B cell (primary cell): ENCODE data around the gene CSDE1. TPM values are rescaled to one million over a fixed set of nuclear protein-coding genes. Genes with fewer than 3 reads are reported as not detected.

ENCODE experiments used
- ATAC-seq: fragments of 200-7000 bp; cut with Tn5 transposase; one replicate; pipeline ENCODE4 v1.10.0; 2021; ENCODE audit warnings: low read depth, mild to moderate bottlenecking, moderate number of reproducible peaks, moderate library complexity
- CTCF ChIA-PET: fragments of 350-600 bp; sonication (Branson Sonifier 250); formaldehyde crosslinking; loops from one replicate; lab custom pipeline; 2021; ENCODE audit warnings: antibody characterized with exemption, inconsistent platforms; lab: Charles Lee
- POLR2A ChIA-PET: fragments of 350-600 bp; sonication (Branson Sonifier 250); formaldehyde crosslinking; loops from one replicate; lab custom pipeline; 2021; ENCODE audit warnings: antibody characterized with exemption; lab: Charles Lee
- DNase-seq: peaks from one replicate; pipeline ENCODE4 v3.0.0; 2013
- H2AFZ ChIP-seq: 2 replicates; pipeline ENCODE4 v1.6.1; 2012; ENCODE audit warnings: mild to moderate bottlenecking, low read depth, low read length; ENCODE audit not compliant: insufficient read depth, poor library complexity, severe bottlenecking
- H3K27ac ChIP-seq, 2 donors: 1 replicate in 1 of 2; 2 replicates in 1 of 2; pipeline ENCODE4 v1.5.1; 2012 to 2013; ENCODE audit warnings: low read length in 2 of 2, mild to moderate bottlenecking in 2 of 2, moderate library complexity in 1 of 2
- H3K27me3 ChIP-seq, 4 experiments: fragments of 200-600 bp in 1 of 4; sonication (generic) in 1 of 4; replicated peaks in 1 of 4; 1 replicate in 2 of 4; 2 replicates in 2 of 4; pipeline versions ENCODE4 v1.6.1 to v1.7.0; 2013 to 2016; ENCODE audit warnings: low read length in 3 of 4, mild to moderate bottlenecking in 2 of 4, mixed read lengths in 1 of 4, moderate library complexity in 1 of 4; ENCODE audit not compliant: insufficient read depth in 4 of 4, control insufficient read depth in 3 of 4; ENCODE audit errors: control extremely low read depth in 1 of 4
- H3K36me3 ChIP-seq, 2 experiments: replicated peaks in 1 of 2; 1 replicate in 1 of 2; 2 replicates in 1 of 2; pipeline versions ENCODE4 v1.6.1 to v1.7.1; 2013; ENCODE audit warnings: low read length in 1 of 2; ENCODE audit not compliant: insufficient read depth in 2 of 2, control insufficient read depth in 1 of 2; ENCODE audit errors: control extremely low read depth in 1 of 2, extremely low read depth in 1 of 2
- H3K4me1 ChIP-seq, 2 donors: fragments of 200-600 bp in 1 of 2; sonication (generic) in 1 of 2; 1 replicate in 1 of 2; 2 replicates in 1 of 2; pipeline versions ENCODE4 v1.5.1 to v1.6.1; 2013 to 2017; ENCODE audit warnings: low read length in 2 of 2; ENCODE audit not compliant: control insufficient read depth in 2 of 2, insufficient read depth in 2 of 2
- H3K4me2 ChIP-seq: replicated peaks from 2 replicates; pipeline ENCODE3; 2012; ENCODE audit warnings: mild to moderate bottlenecking, low read depth, low read length; ENCODE audit not compliant: poor library complexity, severe bottlenecking
- H3K4me3 ChIP-seq, 5 experiments: fragments of 200-600 bp in 1 of 5; sonication (generic) in 1 of 5; 1 replicate in 3 of 5; 2 replicates in 2 of 5; pipeline versions ENCODE4 v1.5.1 to v1.7.0; 2011 to 2016; ENCODE audit warnings: low read length in 4 of 5, mild to moderate bottlenecking in 4 of 5, low read depth in 2 of 5, control low read depth in 1 of 5, moderate library complexity in 1 of 5; ENCODE audit not compliant: insufficient read depth in 1 of 5; ENCODE audit errors: control extremely low read depth in 1 of 5, extremely low read depth in 1 of 5
- H3K79me2 ChIP-seq: fragments of 200-600 bp; sonication (generic); one replicate; pipeline ENCODE4 v1.6.0; 2016; ENCODE audit warnings: low read length; ENCODE audit not compliant: control insufficient read depth, insufficient read depth
- H3K9ac ChIP-seq: fragments of 200-600 bp; sonication (generic); 2 replicates; pipeline ENCODE4 v1.6.1; 2017; ENCODE audit warnings: mild to moderate bottlenecking, low read length, moderate library complexity
- H3K9me3 ChIP-seq, 3 donors: one replicate each; pipeline versions ENCODE4 v1.6.1 to v1.7.1; 2013; ENCODE audit warnings: low read length in 2 of 3; ENCODE audit not compliant: control insufficient read depth in 2 of 3, insufficient read depth in 1 of 3; ENCODE audit errors: control extremely low read depth in 1 of 3
- H4K20me1 ChIP-seq: 2 replicates; pipeline ENCODE4 v1.6.0; 2012; ENCODE audit warnings: mild to moderate bottlenecking, low read length; ENCODE audit not compliant: insufficient read depth, control insufficient read depth, poor library complexity, severe bottlenecking
- H3K27ac Mint-ChIP-seq: one replicate; pipeline ENCODE4 v1.8.0; 2021; ENCODE audit warnings: mixed read lengths
- H3K27me3 Mint-ChIP-seq: one replicate; pipeline ENCODE4 v1.8.0; 2021; ENCODE audit warnings: mixed read lengths
- H3K4me1 Mint-ChIP-seq: one replicate; pipeline ENCODE4 v1.8.0; 2021; ENCODE audit warnings: mixed read lengths
- H3K4me3 Mint-ChIP-seq: one replicate; pipeline ENCODE4 v1.8.0; 2021; ENCODE audit warnings: mixed read lengths
- H3K9me3 Mint-ChIP-seq: one replicate; pipeline ENCODE4 v1.8.0; 2022; ENCODE audit warnings: mixed read lengths; ENCODE audit not compliant: insufficient read depth
- EZH2 ChIP-seq: IDR thresholded peaks from 2 replicates; pipeline ENCODE4 v1.6.1; 2012; ENCODE audit warnings: borderline replicate concordance, low read depth, mild to moderate bottlenecking, moderate library complexity, low read length; ENCODE audit not compliant: insufficient read depth, poor library complexity, severe bottlenecking
- WGBS: methylation state at CpG from one replicate; pipeline ENCODE4 v1.1.5; 2013; ENCODE audit warnings: missing lambda C conversion rate; ENCODE audit not compliant: insufficient coverage; 5-methylcytosine and 5-hydroxymethylcytosine counted together
- intact Hi-C: fragments of 100-400 bp; cut with micrococcal nuclease; formaldehyde crosslinking; loops from one replicate; pipeline ENCODE4 v1.10.0; 2022
- polyA plus RNA-seq: library from polyadenylated mRNA; depleted of rRNA; stranded (reverse); fragments of >200 nt; gene quantifications from 2 replicates; pipeline ENCODE4 v1.2.3, GENCODE V29; 2012
- total RNA-seq, 2 donors: library from RNA; stranded (reverse); fragments of 120-200 nt in 1 of 2; gene quantifications; 1 replicate in 1 of 2; 2 replicates in 1 of 2; pipeline versions ENCODE4 v1.2.3 to v1.2.4, GENCODE V29; 2013 to 2022
- TF ChIP-seq, protein P1 (sequence below): fragments of 200-600 bp; IDR thresholded peaks from one replicate; pipeline ENCODE4 v1.8.0; 2022; ENCODE audit warnings: antibody characterized with exemption, mild to moderate bottlenecking

Gene CSDE1
- total and polyA plus RNA-seq, 2 donors (not counting 1 experiment from before 2014, with no cell fraction given): 114 to 454 TPM

DNA sequence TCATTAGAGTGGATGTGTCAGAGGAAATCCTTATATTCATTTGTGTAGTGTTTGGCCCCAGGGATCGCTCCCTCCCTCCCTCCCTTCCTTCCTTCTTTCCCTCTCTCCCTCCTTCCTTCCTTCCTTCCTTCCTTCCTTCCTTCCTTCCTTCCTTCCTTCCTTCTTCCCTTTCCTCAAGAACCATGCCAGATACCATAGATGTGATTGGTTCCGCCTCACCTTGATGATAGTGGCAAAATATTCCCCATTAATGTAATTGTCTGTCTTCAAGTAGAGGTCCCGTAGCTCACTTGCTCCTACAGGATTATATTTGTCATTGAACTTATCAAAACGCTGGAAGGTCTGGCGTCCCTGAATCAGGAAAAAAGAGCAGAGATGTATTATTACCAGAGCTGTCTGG, 80.1 kb downstream of the CSDE1 start:
- ATAC-seq (no peak), DNase-seq (no peak)
- Mint-ChIP-seq H3K27me3 (peaks cover 56% of the 10 kb centered on the region), H3K4me1 (no peaks in the 10 kb centered on the region), H3K4me3 (no peak overlapping the region), H3K9me3 (no peaks in the 10 kb centered on the region), H3K27ac (no peak overlapping the region)
- 89% methylated on average over 3 of the region's 5 CpGs for WGBS
- H3K4me3 ChIP-seq: no peak overlapping the region
- no peaks in the 10 kb centered on the region for H3K9me3 ChIP-seq
- H3K36me3 ChIP-seq: no peaks in the 10 kb centered on the region
- H2AFZ ChIP-seq: no peak overlapping the region
- TF ChIP-seq, protein P1, sequence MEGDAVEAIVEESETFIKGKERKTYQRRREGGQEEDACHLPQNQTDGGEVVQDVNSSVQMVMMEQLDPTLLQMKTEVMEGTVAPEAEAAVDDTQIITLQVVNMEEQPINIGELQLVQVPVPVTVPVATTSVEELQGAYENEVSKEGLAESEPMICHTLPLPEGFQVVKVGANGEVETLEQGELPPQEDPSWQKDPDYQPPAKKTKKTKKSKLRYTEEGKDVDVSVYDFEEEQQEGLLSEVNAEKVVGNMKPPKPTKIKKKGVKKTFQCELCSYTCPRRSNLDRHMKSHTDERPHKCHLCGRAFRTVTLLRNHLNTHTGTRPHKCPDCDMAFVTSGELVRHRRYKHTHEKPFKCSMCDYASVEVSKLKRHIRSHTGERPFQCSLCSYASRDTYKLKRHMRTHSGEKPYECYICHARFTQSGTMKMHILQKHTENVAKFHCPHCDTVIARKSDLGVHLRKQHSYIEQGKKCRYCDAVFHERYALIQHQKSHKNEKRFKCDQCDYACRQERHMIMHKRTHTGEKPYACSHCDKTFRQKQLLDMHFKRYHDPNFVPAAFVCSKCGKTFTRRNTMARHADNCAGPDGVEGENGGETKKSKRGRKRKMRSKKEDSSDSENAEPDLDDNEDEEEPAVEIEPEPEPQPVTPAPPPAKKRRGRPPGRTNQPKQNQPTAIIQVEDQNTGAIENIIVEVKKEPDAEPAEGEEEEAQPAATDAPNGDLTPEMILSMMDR: no peak
- no peak for TF ChIP-seq EZH2
- no peak overlapping the region for H3K4me2 ChIP-seq
- intact Hi-C loops: no loop called here
- no peaks in the 10 kb centered on the region for H4K20me1 ChIP-seq
- H3K27ac ChIP-seq: no peak overlapping the region
- ChIA-PET CTCF (no interaction called here), POLR2A (no interaction called here)
- H3K79me2 ChIP-seq: no peaks in the 10 kb centered on the region
- no peaks in the 10 kb centered on the region for H3K4me1 ChIP-seq
- peaks cover 0 to 10% (median 0%) of the 10 kb centered on the region in 4 experiments for H3K27me3 ChIP-seq
- H3K9ac ChIP-seq: no peak overlapping the region

DNA sequence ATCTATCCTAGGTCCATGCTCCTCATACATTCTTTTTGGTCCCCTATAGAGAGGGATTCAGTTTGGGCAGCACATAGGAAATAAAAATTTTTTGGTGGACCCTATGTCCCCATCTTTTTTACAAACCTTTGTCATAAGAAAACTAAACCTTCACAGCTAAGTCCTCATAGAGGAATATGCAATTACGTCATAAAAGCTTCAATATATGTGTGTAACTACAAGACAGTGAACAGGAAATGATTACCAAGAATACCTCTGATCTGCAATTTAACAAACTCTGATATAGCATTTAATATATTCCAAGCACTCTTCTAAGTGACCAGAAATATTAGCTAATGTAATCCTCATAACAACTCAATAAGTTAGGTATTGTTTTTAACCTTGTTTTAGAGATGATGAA, 81.7 kb downstream of the CSDE1 start:
- Mint-ChIP-seq H3K27me3 (peaks cover 60% of the 10 kb centered on the region), H3K4me3 (no peak overlapping the region), H3K4me1 (no peaks in the 10 kb centered on the region), H3K27ac (no peak overlapping the region), H3K9me3 (no peaks in the 10 kb centered on the region)
- Histone ChIP-seq H3K27me3 (peaks cover 0 to 10% (median 0%) of the 10 kb centered on the region in 4 experiments), H3K4me2 (no peak overlapping the region), H2AFZ (no peak overlapping the region), H3K9me3 (no peaks in the 10 kb centered on the region), H3K4me1 (no peaks in the 10 kb centered on the region), H4K20me1 (no peaks in the 10 kb centered on the region), H3K4me3 (no peak overlapping the region), H3K27ac (no peak overlapping the region), H3K36me3 (no peaks in the 10 kb centered on the region), H3K9ac (no peak overlapping the region), H3K79me2 (no peaks in the 10 kb centered on the region)
- intact Hi-C loops: no loop called here
- no CpG with 5 or more reads among the region's 1 CpG for WGBS
- DNase-seq (no peak), ATAC-seq (no peak)
- TF ChIP-seq, protein P1: no peak
- TF ChIP-seq EZH2: no peak
- CTCF ChIA-PET: no interaction called here
- POLR2A ChIA-PET: no interaction called here
